Measurements from ENCODE around the gene PAQR4. TPM values are rescaled to one million over a fixed set of nuclear protein-coding genes. Genes with fewer than 3 reads are reported as not detected.

PAQR4 gene
- polyA plus RNA-seq, 1 of the 3 experiments (the other 2 are of a cell fraction) = 8.8 TPM

- POLR2A ChIA-PET = no interaction called here
- H3K9me3 ChIP-seq = no peaks in the 10 kb centered on the region
- no peak overlapping the region for H3K9ac ChIP-seq
- peaks cover 26 to 37% of the 10 kb centered on the region in 2 experiments for H3K36me3 ChIP-seq (replicated peaks in 1 of 2; ENCODE audit: control insufficient read depth in 1 of 2, insufficient read depth in 2 of 2, low read length in 1 of 2)
- H3F3A ChIP-seq (replicated peaks; ENCODE audit: insufficient read depth) = no peaks in the 10 kb centered on the region
- no peaks in the 10 kb centered on the region for H3K79me2 ChIP-seq (ENCODE audit: insufficient read depth)
- H3K4me3 ChIP-seq (ENCODE audit: low read depth in 2 of 2, low read length in 1 of 2) = no peak overlapping the region
- TF ChIP-seq SMC3 (IDR thresholded peaks at IDR 0.05; ENCODE audit: low read depth, low read length) (no peak), JUND (IDR thresholded peaks at IDR 0.05) (no peak), GABPA (IDR thresholded peaks at IDR 0.05; ENCODE audit: low read depth) (no peak), EZH2phosphoT487 (IDR thresholded peaks at IDR 0.05; ENCODE audit: borderline replicate concordance, low read depth) (no peak), TCF12 (IDR thresholded peaks at IDR 0.05) (no peak), RAD21 (IDR thresholded peaks at IDR 0.05; ENCODE audit: low read length) (no peak), YY1 (IDR thresholded peaks at IDR 0.05; ENCODE audit: low read depth) (no peak), NFIC (IDR thresholded peaks at IDR 0.05; ENCODE audit: borderline replicate concordance) (no peak), POLR2AphosphoS5 (IDR thresholded peaks at IDR 0.05; ENCODE audit: low read depth, low read length) (no peak), SIN3A (IDR thresholded peaks at IDR 0.05; ENCODE audit: borderline replicate concordance, low read depth, low read length) (no peak), GATA2 (CRISPR knock-in tag; IDR thresholded peaks at IDR 0.05) (no peak), EP300 (IDR thresholded peaks at IDR 0.05; ENCODE audit: borderline replicate concordance in 1 of 2, low read depth in 1 of 2, low read length in 1 of 2) (no peak)
- TF ChIP-seq, protein P1, sequence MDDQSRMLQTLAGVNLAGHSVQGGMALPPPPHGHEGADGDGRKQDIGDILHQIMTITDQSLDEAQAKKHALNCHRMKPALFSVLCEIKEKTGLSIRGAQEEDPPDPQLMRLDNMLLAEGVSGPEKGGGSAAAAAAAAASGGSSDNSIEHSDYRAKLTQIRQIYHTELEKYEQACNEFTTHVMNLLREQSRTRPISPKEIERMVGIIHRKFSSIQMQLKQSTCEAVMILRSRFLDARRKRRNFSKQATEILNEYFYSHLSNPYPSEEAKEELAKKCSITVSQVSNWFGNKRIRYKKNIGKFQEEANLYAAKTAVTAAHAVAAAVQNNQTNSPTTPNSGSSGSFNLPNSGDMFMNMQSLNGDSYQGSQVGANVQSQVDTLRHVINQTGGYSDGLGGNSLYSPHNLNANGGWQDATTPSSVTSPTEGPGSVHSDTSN (IDR thresholded peaks at IDR 0.05) = no peak
- TF ChIP-seq, protein P2, sequence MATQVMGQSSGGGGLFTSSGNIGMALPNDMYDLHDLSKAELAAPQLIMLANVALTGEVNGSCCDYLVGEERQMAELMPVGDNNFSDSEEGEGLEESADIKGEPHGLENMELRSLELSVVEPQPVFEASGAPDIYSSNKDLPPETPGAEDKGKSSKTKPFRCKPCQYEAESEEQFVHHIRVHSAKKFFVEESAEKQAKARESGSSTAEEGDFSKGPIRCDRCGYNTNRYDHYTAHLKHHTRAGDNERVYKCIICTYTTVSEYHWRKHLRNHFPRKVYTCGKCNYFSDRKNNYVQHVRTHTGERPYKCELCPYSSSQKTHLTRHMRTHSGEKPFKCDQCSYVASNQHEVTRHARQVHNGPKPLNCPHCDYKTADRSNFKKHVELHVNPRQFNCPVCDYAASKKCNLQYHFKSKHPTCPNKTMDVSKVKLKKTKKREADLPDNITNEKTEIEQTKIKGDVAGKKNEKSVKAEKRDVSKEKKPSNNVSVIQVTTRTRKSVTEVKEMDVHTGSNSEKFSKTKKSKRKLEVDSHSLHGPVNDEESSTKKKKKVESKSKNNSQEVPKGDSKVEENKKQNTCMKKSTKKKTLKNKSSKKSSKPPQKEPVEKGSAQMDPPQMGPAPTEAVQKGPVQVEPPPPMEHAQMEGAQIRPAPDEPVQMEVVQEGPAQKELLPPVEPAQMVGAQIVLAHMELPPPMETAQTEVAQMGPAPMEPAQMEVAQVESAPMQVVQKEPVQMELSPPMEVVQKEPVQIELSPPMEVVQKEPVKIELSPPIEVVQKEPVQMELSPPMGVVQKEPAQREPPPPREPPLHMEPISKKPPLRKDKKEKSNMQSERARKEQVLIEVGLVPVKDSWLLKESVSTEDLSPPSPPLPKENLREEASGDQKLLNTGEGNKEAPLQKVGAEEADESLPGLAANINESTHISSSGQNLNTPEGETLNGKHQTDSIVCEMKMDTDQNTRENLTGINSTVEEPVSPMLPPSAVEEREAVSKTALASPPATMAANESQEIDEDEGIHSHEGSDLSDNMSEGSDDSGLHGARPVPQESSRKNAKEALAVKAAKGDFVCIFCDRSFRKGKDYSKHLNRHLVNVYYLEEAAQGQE (IDR thresholded peaks at IDR 0.05; ENCODE audit: low read depth, low read length) = no peak
- TF ChIP-seq, protein P3, sequence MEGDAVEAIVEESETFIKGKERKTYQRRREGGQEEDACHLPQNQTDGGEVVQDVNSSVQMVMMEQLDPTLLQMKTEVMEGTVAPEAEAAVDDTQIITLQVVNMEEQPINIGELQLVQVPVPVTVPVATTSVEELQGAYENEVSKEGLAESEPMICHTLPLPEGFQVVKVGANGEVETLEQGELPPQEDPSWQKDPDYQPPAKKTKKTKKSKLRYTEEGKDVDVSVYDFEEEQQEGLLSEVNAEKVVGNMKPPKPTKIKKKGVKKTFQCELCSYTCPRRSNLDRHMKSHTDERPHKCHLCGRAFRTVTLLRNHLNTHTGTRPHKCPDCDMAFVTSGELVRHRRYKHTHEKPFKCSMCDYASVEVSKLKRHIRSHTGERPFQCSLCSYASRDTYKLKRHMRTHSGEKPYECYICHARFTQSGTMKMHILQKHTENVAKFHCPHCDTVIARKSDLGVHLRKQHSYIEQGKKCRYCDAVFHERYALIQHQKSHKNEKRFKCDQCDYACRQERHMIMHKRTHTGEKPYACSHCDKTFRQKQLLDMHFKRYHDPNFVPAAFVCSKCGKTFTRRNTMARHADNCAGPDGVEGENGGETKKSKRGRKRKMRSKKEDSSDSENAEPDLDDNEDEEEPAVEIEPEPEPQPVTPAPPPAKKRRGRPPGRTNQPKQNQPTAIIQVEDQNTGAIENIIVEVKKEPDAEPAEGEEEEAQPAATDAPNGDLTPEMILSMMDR (IDR thresholded peaks at IDR 0.05) = no peak
- WGBS (ENCODE audit: low lambda C conversion rate) = 96% methylated on average over 10 of the region's 24 CpGs
- no peaks in the 10 kb centered on the region for H3K27me3 ChIP-seq (ENCODE audit: insufficient read depth)
- CTCF ChIA-PET = interaction anchor here (1.2 to 3.5 kb wide), 2 partner anchors 10 to 25 kb away, joined by 4 to 15 read pairs; no protein-coding TSS in a partner anchor
- no peak overlapping the region for H2AFZ ChIP-seq (ENCODE audit: low read depth)
- H3K27ac ChIP-seq (ENCODE audit: low read depth in 2 of 2, low read length in 1 of 2) = no peak overlapping the region
- H3K4me1 ChIP-seq (ENCODE audit: control insufficient read depth in 1 of 2, insufficient read depth in 2 of 2, low read depth in 1 of 2, low read length in 1 of 2) = no peaks in the 10 kb centered on the region
- H3K4me2 ChIP-seq = no peak overlapping the region
- DNase-seq = no peak
- no peaks in the 10 kb centered on the region for H3K9me2 ChIP-seq
- H4K20me1 ChIP-seq (ENCODE audit: insufficient read depth) = no peaks in the 10 kb centered on the region
These were observed 32.0 kb upstream of the PAQR4 start for GRCh38 chr16:2937170-2937569.

Data from SK-N-SH (cell line).